NB4 (cell line): ENCODE measurements around the gene CEBPB.

Experiments
- MYC ChIP-seq: IDR thresholded peaks from 2 replicates; pipeline ENCODE4 v1.6.1; 2011; ENCODE audit warnings: low read depth, low read length
- POLR2A ChIP-seq: IDR thresholded peaks from 2 replicates; pipeline ENCODE4 v1.6.1; 2011; ENCODE audit warnings: mild to moderate bottlenecking; ENCODE audit not compliant: insufficient read length; ENCODE audit errors: extremely low read depth
- TF ChIP-seq, protein P1 (sequence below): IDR thresholded peaks from one replicate; pipeline ENCODE4 v1.5.1; 2012; ENCODE audit warnings: low read depth, low read length

DNA sequence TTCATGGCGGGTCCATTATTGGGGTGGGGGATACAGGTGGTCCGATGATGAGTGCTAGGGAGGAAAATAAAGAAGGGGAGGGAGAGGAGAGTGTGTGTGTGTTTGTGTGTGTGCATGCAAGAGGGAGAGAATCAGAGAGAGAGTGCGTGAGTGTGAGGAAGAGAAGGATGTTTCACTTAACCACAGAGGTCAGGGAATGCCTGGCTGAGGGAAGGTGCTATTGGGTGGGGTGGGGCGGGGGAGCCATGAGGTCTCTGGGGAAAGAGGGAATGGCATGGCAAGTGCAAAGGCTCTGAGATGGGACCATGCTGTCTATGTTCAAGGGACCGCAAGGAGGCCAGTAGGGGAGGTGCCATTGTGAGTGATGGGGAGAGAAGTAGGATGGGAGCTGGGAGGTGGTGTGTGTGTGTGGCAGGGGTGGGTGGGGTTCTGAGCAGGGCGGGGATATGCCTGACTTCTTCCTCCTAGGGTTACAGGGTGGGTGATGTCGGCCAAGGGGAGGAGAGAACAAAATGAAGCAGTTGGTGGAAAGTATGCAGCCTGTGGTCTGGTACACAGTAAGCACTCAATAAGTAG lies 23.0 kb downstream of the CEBPB start:
- TF ChIP-seq, protein P1, sequence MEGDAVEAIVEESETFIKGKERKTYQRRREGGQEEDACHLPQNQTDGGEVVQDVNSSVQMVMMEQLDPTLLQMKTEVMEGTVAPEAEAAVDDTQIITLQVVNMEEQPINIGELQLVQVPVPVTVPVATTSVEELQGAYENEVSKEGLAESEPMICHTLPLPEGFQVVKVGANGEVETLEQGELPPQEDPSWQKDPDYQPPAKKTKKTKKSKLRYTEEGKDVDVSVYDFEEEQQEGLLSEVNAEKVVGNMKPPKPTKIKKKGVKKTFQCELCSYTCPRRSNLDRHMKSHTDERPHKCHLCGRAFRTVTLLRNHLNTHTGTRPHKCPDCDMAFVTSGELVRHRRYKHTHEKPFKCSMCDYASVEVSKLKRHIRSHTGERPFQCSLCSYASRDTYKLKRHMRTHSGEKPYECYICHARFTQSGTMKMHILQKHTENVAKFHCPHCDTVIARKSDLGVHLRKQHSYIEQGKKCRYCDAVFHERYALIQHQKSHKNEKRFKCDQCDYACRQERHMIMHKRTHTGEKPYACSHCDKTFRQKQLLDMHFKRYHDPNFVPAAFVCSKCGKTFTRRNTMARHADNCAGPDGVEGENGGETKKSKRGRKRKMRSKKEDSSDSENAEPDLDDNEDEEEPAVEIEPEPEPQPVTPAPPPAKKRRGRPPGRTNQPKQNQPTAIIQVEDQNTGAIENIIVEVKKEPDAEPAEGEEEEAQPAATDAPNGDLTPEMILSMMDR: no peak
- no peak for TF ChIP-seq POLR2A
- no peak for TF ChIP-seq MYC
